Esophagus mucosa (tissue), 1 donor: ENCODE data around the gene CCDC6. TPM values are rescaled to one million over a fixed set of nuclear protein-coding genes. Genes with fewer than 3 reads are reported as not detected.
A peak's percentile ranks its signal among the peaks of the same experiment; 100 is the strongest.
"Not testable (repeated sequence)": the region's sequence is repeated elsewhere in the genome, so short reads cannot be mapped to it uniquely, and the experiment has no call there.

ENCODE experiments used
- ATAC-seq: fragments of 200-7000 bp; cut with Tn5 transposase; one replicate; pipeline ENCODE4 v1.9.1; 2020
- total RNA-seq: library from RNA; stranded (reverse); gene quantifications from one replicate; pipeline ENCODE4 v1.2.4, GENCODE V29; 2023
- donor health status: DM: yes; HTN: yes; CAD: no.

The CCDC6 gene
- total RNA-seq, 1 donor from 2014 or later, result 56.8 TPM

DNA sequence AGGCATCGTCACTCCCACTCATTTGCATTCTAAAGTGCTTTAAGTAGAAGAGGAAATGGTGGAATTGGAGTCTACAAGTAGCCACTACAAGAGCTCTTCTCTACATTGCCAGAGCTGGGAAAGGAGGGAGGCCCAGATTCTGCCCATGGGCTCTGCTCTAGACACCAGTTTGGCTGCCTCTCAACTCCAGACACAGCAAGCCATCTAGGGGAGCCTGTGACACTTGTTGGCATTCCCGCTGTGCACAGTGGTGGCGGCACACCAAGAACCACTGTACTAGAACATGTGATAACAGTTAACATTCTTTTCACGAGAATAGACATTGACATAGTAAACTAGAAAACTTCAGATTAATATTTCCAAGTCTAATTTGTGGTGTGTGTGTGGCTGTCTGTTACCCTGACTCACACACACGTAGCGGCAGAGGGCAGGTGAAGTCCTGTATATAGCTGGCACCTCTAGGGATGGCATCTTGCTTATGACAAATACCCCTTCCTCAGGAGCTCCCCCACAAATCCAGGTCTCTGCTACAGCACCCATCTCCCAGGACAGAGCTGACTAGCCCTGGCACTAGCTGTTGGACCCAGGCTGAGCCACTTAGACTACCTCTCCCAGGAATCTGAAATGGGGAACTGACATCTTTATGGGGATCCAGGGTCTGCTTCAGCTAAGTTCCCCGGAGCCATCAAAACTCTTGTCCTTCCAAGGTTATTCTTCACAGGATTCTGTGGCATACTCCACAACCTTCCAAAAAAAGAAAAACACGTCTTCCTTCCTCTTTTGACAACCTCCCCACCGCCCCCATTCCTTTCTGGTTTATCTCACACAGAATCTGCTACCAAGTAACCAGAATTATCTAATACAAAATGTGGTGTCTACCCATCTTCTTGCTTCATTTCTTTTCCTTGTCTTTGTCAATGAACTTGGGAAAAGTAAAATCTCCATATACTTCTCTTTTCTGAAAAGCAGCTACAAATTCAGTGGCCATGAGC, 98.4 kb downstream of the CCDC6 start:
- no peak for ATAC-seq

DNA sequence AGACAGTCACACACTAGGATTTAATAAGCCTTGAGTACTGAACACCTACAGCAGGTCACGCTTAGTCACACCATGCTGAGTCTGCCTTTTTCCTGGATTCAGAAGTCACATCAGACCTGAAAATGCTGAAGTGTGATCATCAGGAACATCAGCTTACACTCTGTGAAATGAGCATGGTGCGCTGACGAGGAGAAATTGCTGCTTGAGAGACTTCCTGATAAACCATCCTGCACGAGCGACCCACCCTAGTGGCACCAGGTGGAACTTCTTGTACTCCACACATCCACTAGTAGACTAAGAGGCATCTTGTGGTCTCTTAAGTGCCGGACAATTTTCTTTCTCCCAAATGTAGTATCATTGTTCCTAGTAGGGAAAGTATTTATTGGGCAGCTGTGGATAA, 101.3 kb downstream of the CCDC6 start:
- peak; percentile 81 for ATAC-seq

DNA sequence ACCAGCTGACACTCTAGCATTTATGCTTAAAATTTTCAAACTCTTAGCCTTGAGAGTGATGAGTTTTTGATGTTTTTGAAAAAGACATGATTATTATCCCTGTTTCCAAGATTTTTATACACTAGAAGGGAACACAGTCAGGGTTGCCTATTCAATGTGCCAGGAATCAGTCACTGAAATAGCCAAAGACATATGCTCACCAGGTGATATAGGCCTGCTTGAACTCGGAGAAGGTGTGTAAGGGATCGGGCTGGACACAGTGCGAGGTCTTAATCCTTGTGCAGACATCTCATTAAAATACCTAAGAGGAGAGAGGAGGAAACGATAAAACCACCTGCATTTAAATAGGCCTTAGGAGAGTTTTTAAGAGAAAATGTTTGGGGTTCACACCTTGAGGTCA, 102.1 kb downstream of the CCDC6 start:
- ATAC-seq, result no peak

DNA sequence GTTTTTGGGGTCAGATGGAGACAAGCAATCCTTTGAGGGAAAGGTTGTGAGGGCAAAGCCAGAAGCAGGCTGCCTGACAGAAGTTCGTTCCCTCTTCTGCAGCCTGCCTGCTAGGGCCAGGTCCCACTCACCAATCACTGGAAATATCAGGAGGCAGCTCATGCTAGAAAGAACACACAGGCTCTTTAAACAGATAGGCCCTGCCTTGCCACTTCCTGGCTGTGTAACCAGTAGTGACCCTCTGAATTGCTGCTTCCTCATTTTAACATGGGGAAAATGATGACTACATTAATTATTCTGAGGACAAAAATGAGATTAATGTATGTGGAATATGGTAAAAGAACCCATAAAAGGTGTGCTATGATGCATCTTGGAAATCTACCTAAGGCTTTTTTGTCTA, 102.6 kb downstream of the CCDC6 start:
- no peak for ATAC-seq

- ATAC-seq, result no peak
These were observed 105.2 kb downstream of the CCDC6 start for GRCh38 chr10:59801171-59801570.

- no peak for ATAC-seq
These were observed 106.9 kb downstream of the CCDC6 start for GRCh38 chr10:59799421-59799820.

DNA sequence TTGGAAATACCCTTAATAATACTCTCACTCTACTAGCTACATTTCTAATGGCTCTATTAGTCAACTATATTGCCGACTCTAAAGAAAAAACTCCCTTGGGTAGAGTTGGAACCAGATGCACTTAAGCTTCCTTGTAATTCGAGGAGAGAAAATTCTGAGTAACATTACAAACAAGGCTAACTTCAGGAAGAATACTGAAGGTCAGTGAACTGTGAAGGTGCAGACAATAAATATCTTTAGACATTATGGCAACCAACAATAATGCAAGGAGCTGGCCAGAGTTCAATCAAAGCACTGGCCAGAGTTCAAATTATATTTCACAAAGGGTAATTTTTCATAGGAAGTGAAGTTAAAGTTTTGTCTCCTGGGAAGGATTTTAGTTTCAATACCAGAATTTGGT, 112.4 kb downstream of the CCDC6 start:
- no peak for ATAC-seq

GRCh38 chr10:59792812-59793211, 113.5 kb downstream of the CCDC6 start:
- no peak for ATAC-seq

GRCh38 chr10:59791601-59792000, 114.8 kb downstream of the CCDC6 start:
- no peak for ATAC-seq

- ATAC-seq, result not testable (repeated sequence)
These were observed 116.3 kb downstream of the CCDC6 start for GRCh38 chr10:59790080-59790479.

DNA sequence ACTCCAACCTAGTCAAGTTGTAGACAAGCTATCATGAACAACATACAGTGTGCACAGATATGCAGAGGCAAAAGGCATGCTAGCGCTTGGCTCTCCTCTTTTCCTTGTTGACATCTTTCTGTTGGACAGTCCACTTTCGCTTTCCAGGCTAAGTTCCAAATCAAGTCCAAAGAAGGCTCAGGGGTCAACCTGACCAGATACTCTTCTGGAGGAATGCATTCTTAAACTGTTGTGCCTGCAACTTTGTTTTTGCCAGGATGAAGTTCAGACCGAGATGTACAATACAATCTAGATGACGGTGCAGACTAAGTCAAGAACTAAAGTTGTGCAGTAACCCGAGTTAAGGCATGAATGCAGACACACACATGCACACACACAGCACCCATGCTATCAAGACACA, 117.4 kb downstream of the CCDC6 start:
- ATAC-seq, result not testable (repeated sequence)

GRCh38 chr10:59787032-59787431, 119.3 kb downstream of the CCDC6 start:
- not testable (repeated sequence) for ATAC-seq

DNA sequence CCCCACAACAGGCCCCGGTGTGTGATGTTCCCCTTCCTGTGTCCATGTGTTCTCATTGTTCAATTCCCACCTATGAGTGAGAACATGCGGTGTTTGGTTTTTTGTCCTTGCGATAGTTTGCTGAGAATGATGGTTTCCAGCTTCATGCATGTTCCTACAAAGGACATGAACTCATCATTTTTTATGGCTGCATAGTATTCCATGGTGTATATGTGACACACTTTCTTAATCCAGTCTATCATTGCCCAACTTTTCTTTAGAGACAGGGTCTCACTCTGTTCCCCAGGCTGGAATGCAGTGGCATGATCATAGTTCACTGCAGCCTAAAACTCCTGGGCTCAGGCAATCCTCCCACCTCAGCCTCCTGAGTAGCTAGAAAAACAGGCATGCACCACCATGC, 120.9 kb downstream of the CCDC6 start:
- ATAC-seq, result not testable (repeated sequence)

GRCh38 chr10:59781511-59781910, 124.8 kb downstream of the CCDC6 start:
- no peak for ATAC-seq

- no peak for ATAC-seq
These were observed 126.4 kb downstream of the CCDC6 start for GRCh38 chr10:59779756-59780533.

DNA sequence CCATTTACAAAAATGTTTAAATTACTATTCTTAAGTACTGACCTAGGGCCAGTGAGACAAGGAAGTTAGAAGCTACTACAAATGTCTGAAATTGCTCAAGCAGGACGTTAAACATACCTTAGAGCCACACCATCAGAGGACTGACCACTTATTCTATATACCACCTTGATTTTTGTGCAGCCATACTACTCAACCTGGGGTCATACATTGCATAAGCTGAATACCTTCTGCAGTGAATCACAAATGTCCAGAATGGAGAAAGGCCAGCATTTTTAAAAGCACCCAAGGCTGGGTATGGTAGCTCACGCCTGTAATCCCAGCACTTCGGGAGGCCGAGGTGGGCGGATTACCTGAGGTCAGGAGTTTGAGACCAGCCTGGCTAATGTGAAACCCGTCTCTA, 131.9 kb downstream of the CCDC6 start:
- ATAC-seq, result no peak

DNA sequence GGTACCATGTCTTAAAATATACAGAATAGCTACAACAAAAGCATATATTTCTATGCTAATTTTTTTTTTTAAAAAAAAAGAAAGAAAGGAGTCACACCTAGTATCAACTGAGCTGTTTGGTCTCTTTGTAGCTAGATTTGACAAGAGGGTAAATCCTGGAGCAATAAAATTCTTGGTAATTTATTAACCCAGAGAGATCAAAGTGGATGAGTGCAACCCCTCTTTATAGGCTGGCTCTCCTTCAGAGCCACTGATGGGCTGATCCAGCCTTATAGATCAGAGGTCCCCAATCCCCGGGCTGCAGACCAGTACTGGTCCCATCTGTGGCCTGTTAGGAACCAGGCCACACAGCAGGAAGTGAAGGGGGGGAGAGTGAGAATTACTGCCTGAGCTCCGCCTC, 133.3 kb downstream of the CCDC6 start:
- ATAC-seq, result no peak

- ATAC-seq, result no peak
These were observed 135.1 kb downstream of the CCDC6 start for GRCh38 chr10:59771162-59771807.

DNA sequence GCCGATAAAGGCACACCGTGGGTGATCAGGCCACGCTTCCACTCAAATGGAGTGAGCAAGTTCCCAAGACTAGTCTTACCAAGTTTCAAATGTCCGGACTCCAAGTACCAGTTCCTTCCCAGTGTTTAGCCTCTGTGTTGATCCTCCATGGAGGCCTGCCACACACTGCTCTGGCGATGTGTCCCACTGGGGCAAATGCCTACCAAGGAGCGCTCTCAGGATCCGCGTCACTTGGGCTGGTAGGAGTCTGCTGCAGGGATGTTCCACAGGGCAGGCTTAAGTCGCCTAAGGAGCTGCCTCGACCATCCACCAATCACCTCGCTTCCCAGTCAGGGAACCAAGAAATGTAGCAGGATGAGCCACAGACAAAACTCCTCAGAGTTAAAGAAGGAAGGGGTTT, 135.7 kb downstream of the CCDC6 start:
- ATAC-seq, result no peak

DNA sequence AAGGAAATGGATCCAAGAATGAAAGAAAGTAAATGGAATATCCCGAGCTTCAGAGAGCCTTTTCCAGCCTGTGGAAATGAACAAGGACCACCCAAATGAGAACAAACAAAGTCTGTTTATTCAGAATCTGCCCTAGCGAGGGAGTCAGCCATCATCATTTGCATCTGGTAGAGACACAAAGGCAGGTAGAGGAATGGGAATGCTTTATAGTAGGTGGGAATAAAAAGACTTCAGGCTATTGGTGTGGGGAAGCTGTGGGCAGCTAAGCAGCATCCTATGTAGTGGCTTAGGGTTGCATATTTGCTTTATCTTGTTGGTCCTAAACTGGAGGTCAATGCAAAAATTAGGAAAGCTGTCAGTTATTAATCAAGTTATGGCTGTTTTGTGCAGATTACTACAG, 143.9 kb downstream of the CCDC6 start:
- no peak for ATAC-seq

- ATAC-seq, result no peak
These were observed 148.4 kb downstream of the CCDC6 start for GRCh38 chr10:59757966-59758365.

- ATAC-seq, result no peak
These were observed 151.4 kb downstream of the CCDC6 start for GRCh38 chr10:59754951-59755350.

DNA sequence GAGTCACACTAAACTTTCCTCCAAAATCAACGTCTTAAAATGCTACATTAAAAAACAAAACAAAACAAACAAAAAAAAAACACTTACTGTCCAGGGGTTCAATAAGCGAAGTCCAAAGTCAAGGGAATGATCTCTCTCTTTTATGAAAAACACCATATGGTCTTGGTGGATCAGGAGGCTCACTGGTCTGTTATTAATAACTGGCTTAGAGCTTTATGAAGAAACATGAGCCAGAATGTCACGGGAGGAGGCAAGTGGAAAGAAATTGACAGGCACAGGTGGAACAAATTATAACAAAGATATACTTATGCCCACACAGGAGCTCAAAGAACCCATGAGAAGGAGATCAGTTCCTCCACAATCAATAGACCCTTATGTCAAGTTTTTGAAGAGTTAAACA, 153.1 kb downstream of the CCDC6 start, which contains the start of gene MRLN:
Gene MRLN (minus strand): TSS at position 189 of the 400 bp plus-strand sequence.
- ATAC-seq, result no peak
